Measurements from ENCODE around the gene NPRL2. TPM values are rescaled to one million over a fixed set of nuclear protein-coding genes. Genes with fewer than 3 reads are reported as not detected.

The NPRL2 gene
- total RNA-seq, 1 experiment from 2014 or later = 29.8 TPM

DNA sequence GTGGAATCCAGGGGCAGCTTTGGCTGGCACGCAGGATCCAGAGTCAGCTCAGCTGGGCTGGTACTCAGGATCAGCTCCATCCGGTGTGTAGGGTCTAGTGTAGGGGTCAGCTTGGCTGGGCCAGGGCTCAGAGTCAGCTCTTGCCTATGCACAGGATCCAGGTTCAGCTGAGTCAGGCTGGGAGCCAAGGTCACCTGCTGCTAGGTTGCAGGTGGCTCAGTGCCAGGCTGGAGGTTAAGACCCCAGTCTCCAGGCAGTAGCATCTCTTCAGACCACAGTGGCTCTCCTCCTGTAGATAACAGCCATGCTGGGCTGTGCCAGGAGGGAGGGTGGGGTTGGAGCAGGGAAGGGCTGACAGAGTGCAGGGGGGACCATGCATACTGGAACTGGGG, 53.2 kb downstream of the NPRL2 start:
- ChIA-PET POLR2A (no interaction called here), CTCF (no interaction called here)
- H3K9me3 ChIP-seq = no peaks in the 10 kb centered on the region
- BruUV-seq (replicated peaks) = no TSS peak
- H3K4me3 ChIP-seq (ENCODE audit: low read depth, low read length) = no peak overlapping the region
- TF ChIP-seq, protein P1, sequence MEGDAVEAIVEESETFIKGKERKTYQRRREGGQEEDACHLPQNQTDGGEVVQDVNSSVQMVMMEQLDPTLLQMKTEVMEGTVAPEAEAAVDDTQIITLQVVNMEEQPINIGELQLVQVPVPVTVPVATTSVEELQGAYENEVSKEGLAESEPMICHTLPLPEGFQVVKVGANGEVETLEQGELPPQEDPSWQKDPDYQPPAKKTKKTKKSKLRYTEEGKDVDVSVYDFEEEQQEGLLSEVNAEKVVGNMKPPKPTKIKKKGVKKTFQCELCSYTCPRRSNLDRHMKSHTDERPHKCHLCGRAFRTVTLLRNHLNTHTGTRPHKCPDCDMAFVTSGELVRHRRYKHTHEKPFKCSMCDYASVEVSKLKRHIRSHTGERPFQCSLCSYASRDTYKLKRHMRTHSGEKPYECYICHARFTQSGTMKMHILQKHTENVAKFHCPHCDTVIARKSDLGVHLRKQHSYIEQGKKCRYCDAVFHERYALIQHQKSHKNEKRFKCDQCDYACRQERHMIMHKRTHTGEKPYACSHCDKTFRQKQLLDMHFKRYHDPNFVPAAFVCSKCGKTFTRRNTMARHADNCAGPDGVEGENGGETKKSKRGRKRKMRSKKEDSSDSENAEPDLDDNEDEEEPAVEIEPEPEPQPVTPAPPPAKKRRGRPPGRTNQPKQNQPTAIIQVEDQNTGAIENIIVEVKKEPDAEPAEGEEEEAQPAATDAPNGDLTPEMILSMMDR (IDR thresholded peaks at IDR 0.05; ENCODE audit: insufficient read depth in 1 of 2, low read depth in 1 of 2, low read length in 1 of 2, severe bottlenecking in 1 of 2, unreplicated experiment in 1 of 2) = no peak
- no peaks in the 10 kb centered on the region; the same call in 1 of the 2 replicates for H3K36me3 ChIP-seq (ENCODE audit: control insufficient read depth, insufficient read depth, low read length)
- peak in 1 of 2 experiments; percentile 26 for DNase-seq
- H3K4me3 Mint-ChIP-seq (ENCODE audit: unreplicated experiment) = no peak overlapping the region
- peaks cover 15% of the 10 kb centered on the region for H3K36me3 Mint-ChIP-seq (ENCODE audit: insufficient read depth, unreplicated experiment)
- H3K4me1 ChIP-seq = peaks cover 19% of the 10 kb centered on the region
- H3K4me1 Mint-ChIP-seq (ENCODE audit: low read depth, unreplicated experiment) = peaks cover 15% of the 10 kb centered on the region
- no peaks in the 10 kb centered on the region for H3K9me3 Mint-ChIP-seq (ENCODE audit: unreplicated experiment)
- no peaks in the 10 kb centered on the region for H3K27me3 Mint-ChIP-seq (ENCODE audit: insufficient read depth, unreplicated experiment)
- no peaks in the 10 kb centered on the region for H3K27me3 ChIP-seq (replicated peaks; ENCODE audit: control insufficient read depth, insufficient read depth, low read length)
- intact Hi-C loops (cut with micrococcal nuclease; ENCODE audit: unreplicated experiment) = no loop called here
- no peak overlapping the region for H3K27ac Mint-ChIP-seq (ENCODE audit: unreplicated experiment)

Other genes with a start within 250 kb of the NPRL2 start
- gene SEMA3F, start 195.5 kb downstream of the NPRL2 start, total RNA-seq (2022) = 11.3 and 16.5 TPM in 2 replicates
- 0.50 TPM in 1 of 2 replicates, not detected in the other for gene GNAT1, start 159.2 kb downstream of the NPRL2 start, total RNA-seq (2022)
- gene SLC38A3, start 145.5 kb downstream of the NPRL2 start, total RNA-seq (2022) = 11.4 and 16.8 TPM in 2 replicates
- gene GNAI2, start 114.6 kb downstream of the NPRL2 start, total RNA-seq (2022) = 59.3 and 62.0 TPM in 2 replicates
- 19.7 and 21.8 TPM in 2 replicates for gene SEMA3B, start 81.6 kb downstream of the NPRL2 start, total RNA-seq (2022)
- gene LSMEM2, start 71.7 kb downstream of the NPRL2 start, total RNA-seq (2022) = not detected in 2 replicates
- 88.0 and 89.5 TPM in 2 replicates for gene IFRD2, start 58.3 kb downstream of the NPRL2 start, total RNA-seq (2022)
- gene HYAL3, start 51.4 kb downstream of the NPRL2 start, total RNA-seq (2022) = 5.2 and 6.8 TPM in 2 replicates
- 6.7 and 8.2 TPM in 2 replicates for gene NAA80, start 51.4 kb downstream of the NPRL2 start, total RNA-seq (2022)
- 2.3 and 2.6 TPM in 2 replicates for gene HYAL1, start 47.2 kb downstream of the NPRL2 start, total RNA-seq (2022)
- 30.1 and 31.6 TPM in 2 replicates for gene HYAL2, start 28.0 kb downstream of the NPRL2 start, total RNA-seq (2022)
- gene TUSC2, start 22.6 kb downstream of the NPRL2 start, total RNA-seq (2022) = 34.9 and 38.3 TPM in 2 replicates
- 26.7 and 28.1 TPM in 2 replicates for gene RASSF1, start 9.9 kb downstream of the NPRL2 start, total RNA-seq (2022)
- 0.23 and 0.29 TPM in 2 replicates for gene ZMYND10, start 5.0 kb downstream of the NPRL2 start, total RNA-seq (2022)
- 21.2 and 21.4 TPM in 2 replicates for gene CYB561D2, start 87 bp upstream of the NPRL2 start, total RNA-seq (2022)
- gene TMEM115, start 8.7 kb upstream of the NPRL2 start, total RNA-seq (2022) = 23.9 TPM in 2 replicates
- 0.25 and 0.35 TPM in 2 replicates for gene CACNA2D2, start 152.9 kb upstream of the NPRL2 start, total RNA-seq (2022)
- 1.6 and 2.1 TPM in 2 replicates for gene C3orf18, start 217.0 kb upstream of the NPRL2 start, total RNA-seq (2022)
- 12.6 and 14.3 TPM in 2 replicates for gene HEMK1, start 218.7 kb upstream of the NPRL2 start, total RNA-seq (2022)